GM18951 (cell line): ENCODE measurements around the gene OR10K2.
"Not testable (repeated sequence)": the region's sequence is repeated elsewhere in the genome, so short reads cannot be mapped to it uniquely, and the experiment has no call there.

Experiments
- POLR2A ChIP-seq: IDR thresholded peaks from 4 replicates; pipeline ENCODE4 v1.6.1; 2011; ENCODE audit warnings: mild to moderate bottlenecking; ENCODE audit not compliant: insufficient read length, insufficient read depth; ENCODE audit errors: extremely low read depth
- in situ Hi-C: fragments of 300-500 bp; cut with MboI; formaldehyde crosslinking; loops from one replicate; pipeline ENCODE4 v1.12.0; 2022; ENCODE audit warnings: low sequenced_read_pairs, mixed read lengths, inconsistent platforms; ENCODE audit not compliant: unreplicated experiment

Gene OR10K2

GRCh38 chr1:158426137-158426536, at the start of gene OR10K2:
Gene OR10K2 (minus strand): TSS chr1:158426237. CDS start chr1:158420866, 5,371 bp downstream.
- in situ Hi-C loops, result no loop called here
- no peak for TF ChIP-seq POLR2A

- in situ Hi-C loops, result no loop called here
- no peak for TF ChIP-seq POLR2A
Observed at GRCh38 chr1:158471920-158472319, 45.9 kb upstream of the OR10K2 start, which contains the start of gene OR10R2. Gene OR10R2 (plus strand): TSS chr1:158472220. CDS start chr1:158472326, 106 bp downstream.

- TF ChIP-seq POLR2A, result no peak
- in situ Hi-C loops, result no loop called here
Observed at GRCh38 chr1:158461534-158461933, 35.5 kb upstream of the OR10K2 start, which contains the start of gene OR10K1. Gene OR10K1 (plus strand): TSS chr1:158461834. CDS start chr1:158465562, 3,728 bp downstream.

- no peak for TF ChIP-seq POLR2A
- in situ Hi-C loops, result no loop called here
Observed at GRCh38 chr1:158458263-158458662, 32.2 kb upstream of the OR10K2 start.

GRCh38 chr1:158457246-158457645, 31.2 kb upstream of the OR10K2 start:
- in situ Hi-C loops, result no loop called here
- no peak for TF ChIP-seq POLR2A

- in situ Hi-C loops, result no loop called here
- TF ChIP-seq POLR2A, result no peak
Observed at GRCh38 chr1:158454537-158454936, 28.5 kb upstream of the OR10K2 start.

GRCh38 chr1:158445376-158445775, 19.3 kb upstream of the OR10K2 start:
- in situ Hi-C loops, result no loop called here
- no peak for TF ChIP-seq POLR2A

GRCh38 chr1:158434741-158435140, 8.7 kb upstream of the OR10K2 start:
- in situ Hi-C loops, result no loop called here
- TF ChIP-seq POLR2A, result no peak

- in situ Hi-C loops, result not testable (repeated sequence)
Observed at GRCh38 chr1:158430163-158430562, 4.1 kb upstream of the OR10K2 start.

- in situ Hi-C loops, result no loop called here
- TF ChIP-seq POLR2A, result no peak
Observed at GRCh38 chr1:158425027-158425426, 1.0 kb downstream of the OR10K2 start.

GRCh38 chr1:158422212-158422611, 3.8 kb downstream of the OR10K2 start:
- in situ Hi-C loops, result no loop called here

GRCh38 chr1:158417586-158417985, 8.5 kb downstream of the OR10K2 start:
- no peak for TF ChIP-seq POLR2A
- in situ Hi-C loops, result no loop called here

More at GRCh38 chr1:158422212-158422611, 3.8 kb downstream of the OR10K2 start:
- no peak for TF ChIP-seq POLR2A

GRCh38 chr1:158414651-158415345, 11.2 kb downstream of the OR10K2 start:
- no peak for TF ChIP-seq POLR2A
- in situ Hi-C loops, result no loop called here

- TF ChIP-seq POLR2A, result no peak
- in situ Hi-C loops, result no loop called here
Observed at GRCh38 chr1:158407092-158407491, 18.9 kb downstream of the OR10K2 start.
